Subcutaneous preadipocyte (primary cell): ENCODE data around the gene CPM. TPM values are rescaled to one million over a fixed set of nuclear protein-coding genes. Genes with fewer than 3 reads are reported as not detected.

ENCODE experiments used
- small RNA-seq: library from RNA; depleted of rRNA; stranded (forward); fragments of <200 nt; gene quantifications from one replicate; pipeline ENCODE3, GENCODE V24; 2012
- total RNA-seq: library from RNA; depleted of rRNA; stranded (reverse); fragments of >200 nt; gene quantifications from 2 replicates; pipeline ENCODE4 v1.2.3, GENCODE V29; 2012

The CPM gene
- total RNA-seq: 6.3 and 19.8 TPM in 2 replicates

DNA sequence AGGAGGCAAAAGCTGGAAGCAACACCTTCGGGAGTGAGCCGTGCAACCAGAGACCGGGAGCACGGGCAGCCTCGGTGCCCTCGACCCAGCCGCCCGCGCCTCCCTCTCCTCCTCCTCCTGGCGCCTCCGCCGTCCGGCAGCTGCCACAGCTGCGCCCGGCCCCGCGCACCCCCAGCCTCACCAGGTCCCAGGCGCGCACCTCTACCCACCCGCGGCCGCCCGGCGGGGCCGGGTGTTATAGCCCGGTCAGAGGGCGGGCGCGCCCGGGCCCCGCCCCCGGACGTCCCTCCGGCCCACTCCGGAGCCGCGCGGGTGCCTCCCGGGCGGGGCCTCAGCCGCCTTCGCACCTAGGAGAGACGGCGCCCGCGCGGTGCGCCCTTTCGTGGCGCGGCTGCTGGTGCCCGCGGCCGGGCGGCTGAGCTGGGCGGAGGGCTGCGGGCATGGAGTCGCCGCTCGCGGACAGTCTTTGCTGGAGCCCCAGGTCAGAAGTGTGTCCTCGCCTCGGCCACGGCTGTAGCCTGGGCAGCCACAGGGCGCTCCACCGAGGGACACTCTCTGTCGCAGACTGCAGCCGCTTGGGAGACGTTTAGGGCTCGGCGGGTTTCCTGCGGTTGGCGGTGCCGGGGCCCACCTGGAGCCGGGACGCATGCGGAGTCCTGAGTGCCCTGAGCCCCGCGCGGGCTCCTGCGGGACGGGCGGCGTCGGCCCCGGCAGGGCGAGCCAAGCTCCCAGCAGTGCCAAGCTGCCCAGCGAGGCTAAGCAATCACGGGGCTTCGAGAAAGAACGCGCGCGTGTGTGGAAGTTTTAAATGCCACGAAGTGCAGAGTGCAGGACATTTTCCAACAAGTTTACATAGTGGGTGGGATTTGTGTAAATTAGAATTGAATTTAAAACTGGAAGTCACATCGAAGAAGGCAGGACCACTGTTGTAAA is at the start of gene CPM:
Gene CPM, minus strand, starts transcription at position 211 of the 933 bp plus-strand sequence. CDS start 334 bp downstream, outside the sequence.

DNA sequence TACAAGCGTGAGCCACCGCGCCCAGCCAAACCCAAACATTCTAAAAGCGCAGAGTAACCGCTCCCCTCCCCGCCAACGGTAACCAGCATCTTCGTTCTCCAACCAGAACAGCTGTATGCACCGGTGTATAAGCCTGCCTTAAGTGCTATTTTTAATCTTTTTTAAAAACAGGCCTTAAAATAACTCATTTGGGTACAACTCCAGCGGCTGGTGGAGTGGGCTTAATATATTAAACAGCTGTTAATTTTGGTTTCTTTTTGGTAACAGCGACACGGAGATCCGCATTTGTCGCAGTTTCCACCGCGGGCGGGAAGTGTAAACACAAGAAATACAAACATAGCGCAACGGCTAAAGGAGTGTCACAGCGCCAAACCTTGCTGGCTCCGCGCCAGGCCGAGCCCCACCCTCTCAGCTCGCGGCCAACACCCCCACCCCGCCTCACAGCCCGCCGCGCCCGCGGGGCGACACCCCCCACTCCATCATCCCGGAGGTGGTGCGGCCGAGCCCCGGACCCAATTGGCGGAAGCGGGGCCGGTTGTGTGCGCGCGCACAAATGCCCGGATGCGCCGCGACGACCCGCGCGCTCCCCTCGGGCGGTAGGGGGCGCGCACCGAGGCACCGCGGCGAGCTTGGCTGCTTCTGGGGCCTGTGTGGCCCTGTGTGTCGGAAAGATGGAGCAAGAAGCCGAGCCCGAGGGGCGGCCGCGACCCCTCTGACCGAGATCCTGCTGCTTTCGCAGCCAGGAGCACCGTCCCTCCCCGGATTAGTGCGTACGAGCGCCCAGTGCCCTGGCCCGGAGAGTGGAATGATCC is 125.2 kb downstream of the CPM start, which contains the start of gene MDM2:
Gene MDM2, plus strand, starts transcription at position 602 of the 812 bp plus-strand sequence. CDS start 301 bp downstream, outside the sequence.

Small RNA genes lying within 50 kb of the gene (small RNA-seq; reads per million reads assigned to genes)
- gene AC025423.5 (not detected), gene RNU7-4P (not detected)

Other genes starting within 250 kb of the CPM start
- gene NUP107, start 246.2 kb downstream of the CPM start, total RNA-seq: 66.5 and 70.6 TPM in 2 replicates
- 3.3 and 5.5 TPM in 2 replicates for gene SLC35E3, start 187.0 kb downstream of the CPM start, total RNA-seq
- 132 and 161 TPM in 2 replicates for gene MDM2, start 125.0 kb downstream of the CPM start, total RNA-seq